ENCODE results near the gene EFCC1. TPM values are rescaled to one million over a fixed set of nuclear protein-coding genes. Genes with fewer than 3 reads are reported as not detected.
A peak's percentile ranks its signal among the peaks of the same experiment; 100 is the strongest.

Gene EFCC1
- total and polyA plus RNA-seq, 2 of the 13 experiments (the other 11 are each of a cell fraction or from before 2014, with no cell fraction given) = not detected

- TF ChIP-seq AHDC1 (CRISPR knock-in tag; IDR thresholded peaks at IDR 0.05; ENCODE audit: borderline replicate concordance) (no peak), PPARG (CRISPR knock-in tag; conservative IDR thresholded peaks at IDR 0.05) (no peak), PCBP2 (optimal IDR thresholded peaks at IDR 0.05; ENCODE audit: low read depth, low read length, poor library complexity, severe bottlenecking) (no peak), ZNF275 (CRISPR knock-in tag; IDR thresholded peaks at IDR 0.05; ENCODE audit: borderline replicate concordance) (no peak), TCF12 (IDR thresholded peaks at IDR 0.05) (no peak), TCF12 (CRISPR knock-in tag; IDR thresholded peaks at IDR 0.05) (no peak), ZNF431 (CRISPR knock-in tag; IDR thresholded peaks at IDR 0.05; ENCODE audit: borderline replicate concordance, low read depth) (no peak), ZNF446 (CRISPR knock-in tag; IDR thresholded peaks at IDR 0.05) (no peak), RAD51 (IDR thresholded peaks at IDR 0.05; ENCODE audit: borderline replicate concordance) (no peak), ETS1 (CRISPR knock-in tag; IDR thresholded peaks at IDR 0.05) (no peak), ZNF296 (CRISPR knock-in tag; conservative IDR thresholded peaks at IDR 0.05) (no peak), BRD4 (CRISPR knock-in tag; IDR thresholded peaks at IDR 0.05) (no peak), CTCF (CRISPR knock-in tag; IDR thresholded peaks at IDR 0.05) (peak; percentile 65), NFAT5 (CRISPR knock-in tag; IDR thresholded peaks at IDR 0.05) (no peak)
These were observed 2.5 kb downstream of the EFCC1 start (continued) for GRCh38 chr3:129003578-129004112.

Measured in HepG2 (cell line).